ENCODE results near the gene TECPR2.

Gene TECPR2

DNA sequence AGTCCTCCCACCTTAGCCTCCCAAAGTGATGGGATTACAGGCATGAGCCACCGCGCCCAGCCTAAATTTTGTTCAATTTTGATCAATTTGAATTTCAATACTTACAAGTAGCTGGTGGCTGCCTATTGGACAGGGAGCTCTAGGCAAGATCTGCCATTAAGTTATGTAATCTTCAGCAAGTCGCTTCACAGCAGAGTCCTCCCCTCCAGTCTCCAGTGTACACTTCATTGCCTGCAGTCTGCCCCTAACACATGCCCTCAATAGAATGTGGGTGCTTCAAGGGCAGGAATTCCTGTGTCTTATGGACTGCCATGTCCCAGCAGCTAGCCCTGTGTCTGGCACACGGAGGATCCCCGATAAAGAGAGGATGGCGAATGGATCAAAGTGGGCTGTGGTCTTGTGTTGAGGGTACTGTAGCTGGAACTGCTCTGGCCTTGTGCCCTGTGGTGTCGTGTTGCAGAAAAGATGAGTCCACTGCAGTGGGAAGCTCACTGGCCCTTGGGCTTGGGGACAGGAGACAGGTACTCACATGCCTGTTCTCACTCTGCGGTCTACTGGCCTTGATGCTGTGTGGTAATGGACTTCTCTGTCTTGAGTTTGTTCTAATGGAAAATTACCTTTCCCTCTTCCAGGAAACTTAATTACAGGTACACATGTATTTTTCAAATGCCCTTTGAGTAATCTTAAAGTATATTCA, 67.6 kb downstream of the TECPR2 start:
- no peak for DNase-seq

DNA sequence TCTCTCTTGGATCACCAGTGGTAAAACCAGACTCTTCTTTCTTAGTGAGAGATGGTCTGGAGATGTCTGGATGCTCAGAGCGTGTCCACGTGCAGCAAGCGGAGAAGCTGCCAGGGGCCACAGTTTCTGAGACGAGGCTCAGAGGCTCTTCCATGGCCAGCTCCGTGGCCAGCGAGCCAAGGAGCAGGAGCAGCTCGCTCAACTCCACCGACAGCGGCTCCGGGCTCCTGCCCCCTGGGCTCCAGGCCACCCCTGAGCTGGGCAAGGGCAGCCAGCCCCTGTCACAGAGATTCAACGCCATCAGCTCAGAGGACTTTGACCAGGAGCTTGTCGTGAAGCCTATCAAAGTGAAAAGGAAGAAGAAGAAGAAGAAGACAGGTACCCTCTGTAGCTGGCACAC, 69.0 kb downstream of the TECPR2 start:
- DNase-seq = no peak

DNA sequence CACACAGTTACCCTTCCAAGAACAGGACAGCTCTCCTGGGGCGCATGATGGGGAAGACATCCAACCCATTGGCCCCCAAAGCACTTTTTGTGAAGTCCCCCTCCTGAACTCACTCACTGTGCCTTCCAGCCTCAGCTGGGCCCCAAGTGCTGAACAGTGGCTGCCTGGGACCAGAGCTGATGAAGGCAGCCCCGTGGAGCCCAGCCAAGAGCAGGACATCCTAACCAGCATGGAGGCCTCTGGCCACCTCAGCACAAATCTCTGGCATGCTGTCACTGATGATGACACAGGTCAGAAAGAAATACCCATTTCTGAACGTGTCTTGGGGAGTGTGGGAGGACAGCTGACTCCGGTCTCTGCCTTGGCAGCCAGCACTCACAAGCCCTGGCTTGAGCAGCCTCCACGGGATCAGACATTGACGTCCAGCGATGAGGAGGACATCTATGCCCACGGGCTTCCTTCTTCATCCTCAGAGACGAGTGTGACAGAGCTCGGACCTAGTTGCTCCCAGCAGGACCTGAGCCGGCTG, 72.0 kb downstream of the TECPR2 start:
- DNase-seq = no peak

DNA sequence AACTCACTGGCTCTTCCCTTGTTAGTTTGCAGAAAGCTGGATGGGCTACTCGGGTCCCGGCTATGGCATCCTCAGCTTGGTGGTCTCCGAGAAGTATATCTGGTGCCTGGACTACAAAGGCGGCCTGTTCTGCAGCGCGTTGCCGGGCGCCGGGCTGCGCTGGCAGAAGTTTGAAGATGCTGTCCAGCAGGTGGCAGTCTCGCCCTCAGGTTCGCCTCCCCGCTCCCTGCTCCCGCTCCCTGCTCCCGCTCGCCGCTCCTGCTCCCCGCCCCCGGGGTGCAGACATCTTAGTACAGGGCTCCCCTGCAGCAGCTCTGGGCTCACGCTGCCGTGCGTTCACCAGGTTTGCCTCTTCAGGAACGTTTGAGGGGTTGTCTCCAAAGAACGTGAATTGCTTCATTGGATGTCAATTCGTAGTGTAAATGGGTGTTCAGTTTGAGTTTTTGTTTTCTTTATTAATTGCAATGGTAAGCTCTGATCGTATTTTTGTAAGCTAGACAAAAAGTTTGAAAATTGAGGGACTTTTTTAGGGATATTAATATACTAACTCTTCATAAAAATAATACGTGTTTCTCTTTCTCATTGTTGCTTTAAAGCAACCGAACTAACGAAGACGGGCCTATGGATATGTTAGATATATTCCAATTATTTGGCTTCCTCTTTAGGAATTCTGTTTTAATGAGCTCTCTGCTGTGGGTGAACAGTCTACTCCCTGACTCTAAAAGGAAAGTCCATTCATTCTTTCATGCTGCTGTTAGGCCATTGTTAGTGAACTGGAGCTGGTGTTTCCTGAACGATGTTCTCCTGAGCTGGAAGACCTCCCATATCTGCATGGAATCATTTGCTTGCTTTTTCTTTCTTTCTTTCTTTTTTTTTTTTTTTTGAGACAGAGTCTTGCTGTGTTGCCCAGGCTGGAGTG, 75.5 kb downstream of the TECPR2 start:
- peak; percentile 90 to 91 for DNase-seq

DNA sequence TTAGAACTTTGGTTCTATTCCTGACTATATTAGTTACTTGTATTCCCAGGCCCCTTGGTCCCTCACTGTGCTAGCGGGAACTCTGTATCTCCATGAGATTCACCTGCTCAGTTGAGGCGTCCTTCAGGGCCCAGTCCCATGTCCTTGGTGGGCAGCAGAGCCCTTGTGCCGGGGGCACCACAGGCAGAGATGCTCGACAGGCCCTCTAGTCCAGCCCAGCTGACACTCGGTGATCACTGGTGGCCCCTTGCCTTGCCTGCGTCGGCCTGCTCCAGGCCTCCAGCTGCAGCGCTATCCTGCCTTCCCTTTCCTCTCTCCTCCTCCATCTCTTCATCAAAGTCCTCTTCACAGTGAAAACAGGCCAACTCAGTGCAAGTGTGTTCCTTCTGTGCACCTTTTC, 76.8 kb downstream of the TECPR2 start:
- DNase-seq = no peak

DNA sequence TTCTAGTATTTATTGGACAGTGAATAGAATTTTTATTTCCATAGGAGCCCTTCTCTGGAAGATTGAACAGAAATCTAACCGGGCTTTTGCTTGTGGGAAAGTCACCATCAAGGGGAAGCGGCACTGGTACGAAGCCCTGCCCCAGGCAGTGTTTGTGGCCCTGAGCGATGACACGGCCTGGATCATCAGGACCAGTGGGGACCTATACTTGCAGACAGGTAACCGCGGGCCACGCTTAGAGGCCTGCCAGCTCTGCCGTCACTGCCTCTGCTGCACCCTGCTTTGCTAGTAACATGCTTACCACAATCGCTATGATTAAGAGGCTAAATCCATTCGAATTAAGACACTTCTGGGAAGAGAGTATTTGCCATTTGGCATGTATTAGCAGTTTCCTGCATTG, 77.7 kb downstream of the TECPR2 start:
- DNase-seq = no peak

DNA sequence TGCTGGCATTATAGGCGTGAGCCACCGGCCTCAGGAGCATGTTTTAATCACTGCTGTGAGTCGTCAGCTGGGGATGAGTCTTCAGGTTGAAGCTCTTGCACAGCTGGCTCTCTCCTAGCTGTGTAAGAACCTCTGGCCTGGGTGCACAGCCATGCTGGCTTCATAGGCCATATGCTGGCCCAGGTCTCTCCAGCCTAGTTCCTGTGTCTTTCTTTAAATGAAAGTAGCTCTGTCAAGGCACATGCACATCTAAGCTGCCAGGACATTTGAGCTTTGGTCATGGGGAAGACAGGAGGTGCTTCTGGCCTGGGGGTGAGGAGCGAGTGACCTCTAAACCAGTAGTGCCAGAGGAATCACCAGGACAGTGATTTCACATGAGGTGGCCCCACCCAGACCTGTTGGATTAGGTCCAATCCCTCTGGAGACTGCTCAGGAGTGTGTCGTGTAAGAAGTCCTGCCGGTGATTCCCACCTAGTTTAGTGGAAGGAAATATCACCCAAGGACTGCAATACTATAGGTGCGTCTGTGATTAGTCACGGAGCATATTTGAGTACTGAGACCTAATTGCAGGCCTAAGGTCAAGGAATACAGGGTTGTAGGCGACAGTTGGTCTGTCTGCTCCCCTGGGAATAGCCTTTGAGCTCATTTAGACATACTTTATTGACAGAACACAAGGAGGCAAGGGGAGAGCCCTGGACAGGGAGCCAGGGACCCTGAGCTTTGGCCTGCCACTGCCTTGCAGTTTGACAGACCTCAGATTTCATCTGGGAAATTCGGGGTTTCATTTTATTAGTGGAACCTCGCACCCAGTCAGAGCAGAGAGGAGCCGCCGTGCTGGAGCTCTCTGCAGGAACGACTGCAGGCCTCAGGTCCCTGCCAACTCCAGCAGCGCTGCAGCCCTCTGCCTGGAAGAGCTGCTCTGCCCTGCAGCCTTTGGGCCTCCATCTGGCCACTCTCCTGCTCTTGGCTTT, 79.8 kb downstream of the TECPR2 start:
- no peak for DNase-seq

DNA sequence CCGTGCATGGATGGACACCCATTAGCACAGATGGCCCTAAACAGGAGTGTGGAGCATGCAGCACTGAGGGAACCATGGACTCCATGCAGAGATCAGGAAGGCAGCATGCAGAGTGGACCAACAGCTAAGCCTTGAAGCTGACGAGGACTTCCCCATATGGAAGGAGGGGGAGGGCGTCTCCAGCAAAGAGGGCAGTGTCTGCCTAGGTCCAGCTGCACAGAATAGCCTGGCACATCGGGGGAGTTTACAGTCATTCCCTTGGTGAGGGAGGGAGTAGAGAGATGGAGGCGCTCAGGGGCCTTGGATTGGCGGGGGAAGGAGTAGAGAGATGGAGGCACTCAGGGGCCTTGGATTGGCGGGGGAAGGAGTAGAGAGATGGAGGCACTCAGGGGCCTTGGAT, 82.3 kb downstream of the TECPR2 start:
- no peak for DNase-seq

DNA sequence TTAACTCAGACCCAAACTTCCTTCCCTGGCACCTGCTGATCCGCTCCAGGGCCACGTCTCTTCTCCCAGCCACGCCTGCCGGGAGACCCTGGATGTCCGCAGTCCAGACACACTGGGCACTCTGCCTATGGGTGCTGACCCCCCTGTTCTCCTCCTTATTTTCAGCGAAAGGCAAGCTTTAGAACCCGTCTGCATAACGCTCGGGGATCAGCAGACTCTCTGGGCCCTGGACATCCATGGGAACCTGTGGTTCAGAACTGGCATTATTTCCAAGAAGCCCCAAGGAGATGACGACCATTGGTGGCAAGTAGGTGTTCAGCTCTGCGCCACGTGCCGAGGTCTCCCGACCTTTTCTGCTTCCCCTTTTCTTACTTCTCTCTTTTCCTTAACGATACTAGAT, 82.9 kb downstream of the TECPR2 start:
- DNase-seq = no peak

DNA sequence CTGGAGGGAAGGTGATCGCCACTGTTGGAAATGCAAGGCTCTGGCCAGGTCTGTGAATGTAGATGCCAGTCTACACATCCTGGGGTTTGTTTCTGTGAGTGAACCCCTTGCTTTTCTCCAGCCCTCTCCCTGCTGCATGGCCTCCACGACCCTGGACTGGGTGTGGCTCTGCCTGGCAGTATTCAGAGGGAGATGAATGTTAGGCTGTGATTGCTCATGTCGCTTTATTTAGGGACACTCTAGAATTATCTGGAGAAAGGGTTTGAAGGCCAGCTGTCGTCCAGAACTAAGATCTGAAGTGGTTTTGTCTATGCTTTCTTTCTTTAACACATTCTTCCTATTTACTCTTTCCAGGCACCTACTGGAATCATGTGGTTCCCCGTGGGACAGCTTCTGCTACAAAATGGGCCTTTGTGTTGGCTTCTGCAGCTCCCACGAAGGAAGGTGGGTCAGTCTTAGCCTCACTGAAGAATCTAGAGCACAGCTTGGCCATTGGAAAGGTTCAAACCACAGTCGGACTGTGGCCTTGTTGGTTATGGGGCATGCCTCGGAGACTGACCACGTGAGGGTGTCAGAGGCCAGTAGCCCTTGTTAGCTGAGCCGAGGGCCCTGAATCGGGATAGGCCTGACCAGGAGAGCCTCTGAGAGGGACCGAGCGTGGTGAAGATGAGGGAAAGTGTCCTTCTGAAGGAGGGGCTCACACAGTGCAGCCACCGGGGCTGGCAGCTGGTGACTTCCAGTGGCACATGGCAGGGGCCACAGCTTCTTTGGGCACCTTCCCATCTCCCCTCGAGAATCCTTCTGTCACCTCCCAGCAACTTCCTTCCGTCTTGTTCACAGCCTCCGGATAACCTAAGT, 87.7 kb downstream of the TECPR2 start:
- no peak for DNase-seq

DNA sequence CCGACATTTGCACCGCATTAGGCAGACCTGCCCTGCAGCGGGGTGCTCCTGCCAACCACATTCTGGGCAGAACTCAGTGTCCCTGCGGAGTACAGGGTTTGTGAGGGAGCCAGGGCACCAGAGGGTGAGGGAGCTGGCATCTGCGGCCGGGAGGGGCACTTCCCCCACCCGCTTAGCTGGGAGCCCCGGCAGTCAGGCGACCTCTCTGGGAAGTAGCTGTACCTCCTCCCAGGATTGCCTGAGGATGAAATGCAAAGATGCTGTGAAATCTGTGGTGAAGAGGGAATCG, 88.3 kb downstream of the TECPR2 start:
- DNase-seq = no peak

DNA sequence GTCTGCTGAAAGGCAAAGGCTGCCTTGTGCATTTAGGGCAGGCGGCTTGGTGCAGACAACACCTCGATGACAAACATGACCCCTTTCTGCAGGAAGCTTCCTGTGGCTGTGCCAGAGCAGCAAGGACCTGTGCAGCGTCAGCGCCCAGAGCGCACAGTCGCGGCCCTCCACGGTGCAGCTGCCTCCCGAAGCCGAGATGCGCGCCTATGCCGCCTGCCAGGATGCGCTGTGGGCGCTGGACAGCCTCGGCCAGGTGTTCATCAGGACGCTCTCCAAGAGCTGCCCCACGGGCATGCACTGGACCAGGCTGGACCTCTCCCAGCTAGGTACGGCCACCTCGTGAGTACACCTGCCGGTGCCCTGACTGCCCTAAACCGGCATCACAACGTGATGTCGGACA, 89.6 kb downstream of the TECPR2 start:
- no peak for DNase-seq

DNA sequence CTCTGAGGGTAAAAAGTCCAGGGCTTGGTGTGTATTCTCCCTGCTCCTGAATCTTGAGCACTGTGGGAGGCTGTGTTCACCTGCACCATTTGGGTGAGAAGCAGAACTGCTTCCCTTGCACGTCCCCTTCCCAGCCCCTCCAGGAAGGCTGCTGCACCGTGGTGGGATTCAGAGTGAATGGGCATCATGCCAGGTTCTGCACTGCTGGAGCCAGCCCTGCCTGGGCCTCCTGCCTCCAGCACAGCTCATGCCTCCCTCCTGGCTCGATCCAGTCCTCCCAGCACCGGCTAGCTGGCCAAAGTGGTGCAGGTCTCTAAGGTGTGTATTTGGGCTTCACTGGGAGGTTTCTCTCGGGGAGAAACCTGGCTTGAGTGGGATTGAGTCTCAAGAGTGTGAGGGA, 92.0 kb downstream of the TECPR2 start:
- DNase-seq = no peak

DNA sequence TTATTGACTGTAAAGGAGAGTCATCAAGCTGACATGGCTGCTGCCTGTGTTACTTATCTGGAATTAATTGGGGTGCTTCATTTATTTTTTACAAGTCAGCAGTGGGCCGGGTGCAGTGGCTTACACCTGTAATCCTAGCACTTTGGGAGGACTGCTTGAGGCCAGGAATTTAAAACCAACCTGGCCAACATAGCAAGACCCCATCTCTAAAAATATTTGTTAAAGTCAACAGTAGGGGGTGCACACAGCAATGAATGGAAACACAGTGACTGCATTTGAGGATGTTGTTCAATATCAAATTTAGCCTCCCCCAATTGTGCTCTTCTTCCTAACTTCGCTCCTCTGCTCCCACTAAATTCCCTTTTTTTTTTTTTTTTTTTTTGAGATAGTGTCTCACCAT, 94.8 kb downstream of the TECPR2 start:
- no peak for DNase-seq

DNA sequence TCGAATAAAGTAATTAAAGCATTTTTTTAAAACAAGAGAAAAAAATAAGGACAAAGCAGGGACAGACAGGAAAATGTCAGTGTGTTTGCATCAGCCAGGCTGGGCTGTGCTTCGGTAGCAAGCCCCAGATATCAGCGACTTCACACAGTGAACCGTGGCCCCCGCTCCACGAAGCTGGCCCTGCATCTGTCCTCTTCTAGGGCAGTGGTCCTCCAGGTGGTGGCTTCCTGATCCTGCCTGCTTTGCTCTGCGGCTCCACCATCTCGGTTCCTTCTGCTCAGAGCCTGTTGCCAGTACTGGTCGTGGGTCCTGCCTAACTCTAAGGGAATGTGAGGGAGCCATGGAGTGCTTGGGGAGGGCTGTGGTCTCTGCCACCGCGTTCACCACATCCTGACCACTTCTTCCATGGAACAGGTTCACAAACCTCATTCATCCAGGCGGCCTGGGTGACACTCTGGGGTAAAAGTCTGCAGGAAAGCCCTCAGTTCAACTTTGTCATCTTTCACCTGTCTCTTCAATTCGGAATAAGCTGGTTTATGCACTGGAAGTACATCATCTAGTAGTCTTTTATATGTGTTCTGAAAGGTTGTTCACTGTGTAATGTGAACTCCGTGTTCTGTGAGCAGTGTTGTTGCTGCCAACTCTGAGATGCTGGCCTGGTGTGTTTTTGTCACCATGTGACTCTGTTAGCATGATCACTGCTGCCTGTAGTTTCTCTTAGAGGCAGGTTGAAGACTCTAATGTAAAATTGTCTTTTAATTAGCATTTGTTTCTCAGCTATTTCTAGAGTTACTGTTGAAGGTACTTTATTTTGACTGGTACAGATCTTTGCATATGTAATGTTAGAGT, 99.0 kb downstream of the TECPR2 start:
- DNase-seq = no peak

DNA sequence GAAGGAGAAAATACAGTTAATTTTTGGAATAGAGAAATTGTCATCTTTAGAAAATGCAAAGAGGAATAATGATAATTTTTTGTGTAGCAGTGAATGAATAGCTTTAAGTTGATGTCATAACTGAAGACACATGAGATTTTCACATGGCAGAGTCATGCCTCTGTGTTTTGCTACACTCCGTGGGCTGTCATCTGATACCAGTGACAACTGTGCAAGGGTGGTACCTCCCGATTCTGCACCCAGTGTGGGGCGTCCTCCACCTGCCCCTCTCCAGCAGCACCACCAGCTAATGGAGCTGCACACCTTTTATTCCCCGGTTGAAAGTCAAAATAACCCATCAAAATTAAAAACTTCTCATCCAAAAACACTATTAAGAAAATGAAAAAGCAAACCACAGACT, 99.7 kb downstream of the TECPR2 start:
- no peak for DNase-seq

DNA sequence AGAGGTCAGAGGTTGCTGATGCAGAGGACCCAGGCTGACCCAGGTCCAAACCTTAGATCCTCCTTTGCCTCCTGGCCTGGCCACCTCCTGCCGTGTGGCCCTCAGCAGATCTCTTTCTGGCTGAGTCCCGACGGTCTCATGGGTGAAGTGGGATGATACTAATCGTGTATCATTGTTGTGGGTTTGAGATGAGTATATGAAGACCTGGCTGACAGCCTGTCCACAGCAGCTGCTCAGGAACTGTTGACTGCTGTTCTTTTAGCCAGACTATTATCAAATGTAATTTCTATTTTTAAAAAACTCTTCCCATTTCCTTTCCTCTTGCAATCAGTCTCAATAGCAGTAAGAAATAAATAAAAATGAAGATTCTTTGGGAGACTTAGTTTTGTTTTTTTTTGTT, 101.3 kb downstream of the TECPR2 start:
- DNase-seq = no peak

DNA sequence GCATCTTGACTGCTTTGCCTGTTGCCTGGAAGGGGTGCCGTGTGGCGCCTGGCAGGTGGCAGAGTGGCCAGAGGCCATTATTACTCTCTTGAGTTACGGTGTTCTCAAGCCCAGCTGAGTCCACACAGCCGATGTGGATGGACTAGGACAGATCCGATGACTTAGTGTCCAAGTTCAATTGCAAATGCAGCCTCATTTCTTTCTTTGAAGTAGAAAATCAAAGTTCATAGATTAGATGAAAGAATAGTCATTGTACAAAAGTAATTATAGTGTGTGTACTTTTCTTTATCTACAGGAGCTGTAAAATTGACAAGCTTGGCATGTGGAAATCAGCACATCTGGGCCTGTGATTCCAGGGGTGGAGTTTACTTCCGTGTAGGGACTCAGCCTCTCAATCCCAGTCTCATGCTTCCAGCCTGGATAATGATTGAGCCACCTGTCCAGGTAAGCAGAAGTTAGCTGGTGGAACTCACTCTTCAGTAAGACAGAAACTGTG, 102.2 kb downstream of the TECPR2 start:
- peak in 1 of 2 experiments; percentile 24 for DNase-seq

DNA sequence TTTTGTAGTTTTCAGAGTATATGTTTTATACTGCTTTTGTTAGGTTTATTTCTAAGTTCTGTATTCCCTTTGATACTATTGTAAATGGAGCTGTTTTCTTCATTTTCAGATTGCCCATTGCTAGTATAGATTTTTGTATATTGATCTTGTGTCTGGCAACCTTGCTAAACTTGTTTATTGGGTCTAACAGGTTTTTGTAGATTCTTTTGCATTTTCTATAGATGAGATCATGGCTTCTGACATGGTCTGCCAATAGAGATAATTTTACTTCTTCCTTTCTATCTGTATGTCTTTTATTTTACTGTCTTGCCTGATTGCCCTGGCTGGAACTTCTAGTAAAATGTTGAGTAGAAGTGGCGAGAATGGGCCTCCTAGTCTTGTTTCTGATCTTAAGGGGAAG, 106.5 kb downstream of the TECPR2 start:
- no peak for DNase-seq

DNA sequence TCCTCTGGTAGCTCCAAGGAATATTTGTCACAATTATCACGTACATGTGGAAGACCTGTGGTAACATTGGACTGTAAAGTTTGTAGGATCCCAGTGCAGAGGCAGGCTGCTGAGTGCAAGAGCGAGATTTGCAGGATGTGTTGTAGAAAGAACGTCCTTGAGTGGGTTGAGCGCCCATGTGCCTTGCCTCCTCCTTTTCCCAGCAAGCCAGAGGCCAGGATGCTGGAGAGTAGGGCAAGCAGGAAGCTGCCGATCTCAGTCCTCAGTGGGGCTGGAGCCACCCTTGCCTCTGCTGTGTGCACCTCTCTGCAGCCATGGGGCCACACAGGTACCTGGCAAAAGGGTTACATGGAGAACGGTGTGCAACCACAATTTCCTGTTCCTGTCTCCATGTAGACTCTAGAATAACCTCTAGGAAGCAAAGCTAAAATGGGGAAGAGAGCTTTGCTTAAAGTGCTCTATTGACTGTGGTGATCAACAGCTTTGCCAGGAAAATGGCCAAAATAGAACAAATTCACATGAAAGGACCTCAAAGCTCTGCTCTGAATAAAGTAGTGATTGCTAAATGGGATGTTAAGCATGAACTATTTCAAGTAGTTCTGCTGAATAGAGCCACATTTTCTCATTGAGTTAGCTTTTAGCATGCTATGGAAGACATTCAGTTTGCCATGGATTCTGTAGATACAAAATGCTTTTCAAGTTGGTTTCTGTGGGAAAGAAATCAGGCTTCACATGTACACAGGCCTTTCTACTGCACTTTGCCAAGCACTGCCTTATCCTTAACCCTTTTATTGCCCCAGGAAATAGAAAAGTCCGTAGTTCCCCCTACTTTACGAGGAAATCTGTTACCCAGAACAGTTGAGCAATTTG, 109.4 kb downstream of the TECPR2 start:
- DNase-seq = no peak

Measured in NCI-H2081 (cell line).